ENCODE measurements around the gene SMC4.
A peak's percentile ranks its signal among the peaks of the same experiment; 100 is the strongest.

SMC4 gene

DNA sequence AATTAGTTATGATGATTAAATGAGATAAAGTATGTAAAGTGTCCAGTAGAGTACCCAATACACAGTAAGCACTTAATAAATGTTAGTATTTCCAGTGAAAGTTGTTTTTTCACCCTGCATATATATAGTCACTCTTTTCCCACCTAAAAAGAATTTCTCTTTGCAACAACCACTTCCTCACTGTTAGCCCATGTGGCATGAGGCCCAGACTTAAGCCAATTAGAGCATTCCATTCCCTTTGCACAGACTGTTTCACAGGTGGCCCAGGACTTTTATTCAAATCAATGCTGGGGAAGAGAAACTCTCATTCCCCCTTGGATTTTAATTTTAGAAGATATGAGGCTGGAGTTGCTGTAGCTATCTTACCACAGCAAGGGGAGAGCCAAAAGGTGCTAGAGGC, 4.2 kb upstream of the SMC4 start:
- no peak for DNase-seq

DNA sequence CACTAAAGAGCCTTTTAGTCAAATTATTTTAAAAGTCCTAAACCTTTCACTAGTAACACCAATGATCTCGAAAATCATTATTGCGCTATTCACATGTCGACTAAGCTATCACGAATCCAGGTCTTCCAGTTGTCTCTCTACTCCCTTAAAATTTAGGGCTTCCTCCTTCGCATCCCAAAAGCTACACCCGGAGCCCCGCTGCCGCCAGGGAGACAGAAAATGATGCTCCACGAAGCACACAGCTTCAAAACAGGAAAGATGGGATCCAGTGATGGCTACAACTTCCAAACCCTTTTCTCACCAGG, 678 bp upstream of the SMC4 start:
- DNase-seq, result no peak

DNA sequence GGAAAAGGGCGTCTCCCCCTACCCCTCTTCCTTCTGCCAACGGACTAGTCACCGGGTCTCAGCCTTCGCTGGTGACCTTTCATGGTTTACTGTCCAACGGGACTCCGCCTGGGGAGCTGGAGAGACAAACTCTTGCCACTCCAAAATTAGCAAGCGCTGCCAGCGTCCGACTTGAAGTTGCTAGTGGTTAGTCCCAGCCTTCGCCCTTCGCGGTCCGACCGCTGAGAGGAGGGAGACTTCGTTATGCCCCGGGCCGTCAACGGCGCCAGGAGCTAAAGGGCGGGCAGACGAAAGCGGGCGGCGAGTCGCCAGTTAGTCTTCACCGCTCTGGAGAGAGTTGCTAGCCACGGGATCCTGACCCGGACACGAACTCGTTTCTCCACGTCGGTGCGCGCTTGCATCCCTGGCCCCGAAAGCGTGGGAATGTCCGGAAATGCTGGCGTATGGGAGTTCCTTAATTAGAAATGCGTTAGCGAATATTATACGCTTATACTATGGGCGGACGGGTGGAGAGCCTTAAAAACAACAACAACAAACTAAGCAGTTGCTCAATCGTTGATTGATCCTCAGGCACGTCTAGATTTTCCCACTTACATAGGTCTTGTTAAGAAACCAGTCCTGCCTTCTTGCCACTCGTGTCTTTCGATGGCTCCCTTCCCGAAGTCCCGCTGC, 716 bp downstream of the SMC4 start:
- DNase-seq, result peak; percentile 36

DNA sequence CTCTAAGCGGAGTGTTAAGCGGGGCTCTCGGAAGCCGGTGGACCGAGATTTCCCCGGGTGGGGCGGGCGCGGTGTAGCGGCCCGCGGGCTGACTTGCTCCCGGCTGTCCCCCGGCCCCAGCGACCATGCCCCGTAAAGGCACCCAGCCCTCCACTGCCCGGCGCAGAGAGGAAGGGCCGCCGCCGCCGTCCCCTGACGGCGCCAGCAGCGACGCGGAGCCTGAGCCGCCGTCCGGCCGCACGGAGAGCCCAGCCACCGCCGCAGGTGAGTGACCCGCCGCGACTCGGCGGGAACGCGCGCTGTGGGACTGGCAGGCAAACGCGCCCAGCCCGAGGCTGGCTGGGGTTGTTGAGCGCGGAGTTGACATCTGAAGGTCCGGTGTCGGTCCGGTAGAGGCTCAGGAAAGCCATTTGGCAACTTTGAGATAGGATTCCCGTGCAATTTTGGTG, 1.3 kb downstream of the SMC4 start:
- peak; percentile 21 for DNase-seq

DNA sequence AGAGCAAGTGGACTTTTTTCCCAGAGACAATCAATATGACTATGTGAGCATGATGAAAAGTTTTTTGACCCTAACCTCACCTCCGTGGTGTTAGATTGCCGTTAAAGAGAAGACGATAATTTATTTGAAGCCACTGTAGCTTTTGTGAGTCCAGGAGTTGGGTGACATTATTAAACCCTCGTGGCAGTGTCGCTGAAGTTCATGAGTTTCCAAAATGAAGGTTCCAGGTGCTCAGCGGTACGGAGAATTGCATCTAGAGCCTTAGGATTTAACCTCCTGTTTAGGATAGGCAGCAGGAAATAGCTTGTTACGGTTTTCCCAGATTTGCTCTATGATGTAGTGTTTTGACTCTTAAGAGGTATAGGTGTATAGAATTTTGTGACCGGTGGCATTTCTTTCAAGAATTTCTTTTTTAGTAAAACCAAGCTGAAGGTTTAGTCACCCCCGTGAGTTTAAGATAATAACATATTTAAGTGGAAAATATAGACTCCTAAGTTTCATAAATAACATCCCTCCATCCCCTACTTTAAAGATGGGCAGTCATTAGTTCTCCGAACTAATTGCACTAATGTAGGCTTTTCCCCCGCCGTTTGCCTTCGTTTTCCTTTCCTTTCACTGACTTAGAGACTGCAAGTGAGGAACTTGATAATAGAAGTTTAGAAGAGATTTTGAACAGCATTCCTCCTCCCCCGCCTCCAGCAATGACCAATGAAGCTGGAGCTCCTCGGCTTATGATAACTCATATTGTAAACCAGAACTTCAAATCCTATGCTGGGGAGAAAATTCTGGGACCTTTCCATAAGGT, 2.0 kb downstream of the SMC4 start:
- peak; percentile 9 for DNase-seq

DNA sequence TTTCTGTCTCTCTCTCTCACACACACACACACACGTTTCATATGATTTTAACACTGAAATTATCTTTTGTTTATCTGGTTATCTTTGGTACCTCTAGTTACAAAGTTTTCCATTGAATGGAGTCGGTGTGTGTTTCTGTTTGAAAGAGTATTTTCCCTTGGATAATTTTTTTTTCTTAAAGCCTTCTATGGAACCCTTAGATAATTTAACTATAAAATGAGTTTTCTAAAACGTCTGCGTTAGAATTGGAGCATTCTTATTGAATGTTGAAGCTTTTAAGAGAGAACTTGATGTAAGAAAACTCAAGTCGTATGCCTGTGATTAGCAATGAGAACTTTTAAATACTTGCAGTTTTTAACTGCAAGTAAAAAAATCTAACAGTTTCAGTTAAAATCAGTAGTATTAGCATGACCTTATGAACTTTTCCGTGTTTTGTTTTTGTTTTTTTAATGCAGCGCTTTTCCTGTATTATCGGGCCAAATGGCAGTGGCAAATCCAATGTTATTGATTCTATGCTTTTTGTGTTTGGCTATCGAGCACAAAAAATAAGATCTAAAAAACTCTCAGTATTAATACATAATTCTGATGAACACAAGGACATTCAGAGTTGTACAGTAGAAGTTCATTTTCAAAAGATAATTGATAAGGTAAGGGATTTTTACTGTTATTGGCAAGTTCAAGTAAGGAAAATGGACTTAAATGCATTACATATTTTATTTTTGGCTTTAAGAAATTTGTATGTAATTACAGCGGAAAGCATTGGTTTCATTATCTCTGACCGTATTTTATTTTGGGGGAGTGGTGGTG, 3.0 kb downstream of the SMC4 start:
- DNase-seq, result no peak

DNA sequence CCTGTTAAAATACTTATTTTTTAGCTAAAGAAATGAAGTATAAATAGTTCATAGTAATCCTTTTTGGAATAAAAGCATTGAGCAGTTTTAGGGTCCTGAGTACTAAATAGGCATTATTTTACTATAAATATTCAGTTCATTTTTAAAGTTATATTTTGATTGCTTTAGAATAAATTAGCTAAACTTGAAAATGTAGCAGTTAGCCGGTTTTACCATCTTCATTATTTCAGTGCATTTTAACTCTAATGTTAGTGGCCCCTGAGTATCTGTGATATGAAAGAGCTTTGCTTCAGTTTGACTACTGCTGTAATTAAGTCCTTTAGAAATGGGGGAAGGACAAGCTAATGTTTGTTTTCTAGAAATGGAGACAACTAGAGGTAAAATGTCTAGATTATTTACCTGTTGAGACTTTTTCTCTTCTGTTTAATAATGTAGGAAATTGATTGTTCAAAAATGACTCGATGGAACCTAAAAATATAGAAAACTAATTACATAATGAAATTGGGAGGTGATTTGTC, 3.6 kb downstream of the SMC4 start:
- no peak for DNase-seq

DNA sequence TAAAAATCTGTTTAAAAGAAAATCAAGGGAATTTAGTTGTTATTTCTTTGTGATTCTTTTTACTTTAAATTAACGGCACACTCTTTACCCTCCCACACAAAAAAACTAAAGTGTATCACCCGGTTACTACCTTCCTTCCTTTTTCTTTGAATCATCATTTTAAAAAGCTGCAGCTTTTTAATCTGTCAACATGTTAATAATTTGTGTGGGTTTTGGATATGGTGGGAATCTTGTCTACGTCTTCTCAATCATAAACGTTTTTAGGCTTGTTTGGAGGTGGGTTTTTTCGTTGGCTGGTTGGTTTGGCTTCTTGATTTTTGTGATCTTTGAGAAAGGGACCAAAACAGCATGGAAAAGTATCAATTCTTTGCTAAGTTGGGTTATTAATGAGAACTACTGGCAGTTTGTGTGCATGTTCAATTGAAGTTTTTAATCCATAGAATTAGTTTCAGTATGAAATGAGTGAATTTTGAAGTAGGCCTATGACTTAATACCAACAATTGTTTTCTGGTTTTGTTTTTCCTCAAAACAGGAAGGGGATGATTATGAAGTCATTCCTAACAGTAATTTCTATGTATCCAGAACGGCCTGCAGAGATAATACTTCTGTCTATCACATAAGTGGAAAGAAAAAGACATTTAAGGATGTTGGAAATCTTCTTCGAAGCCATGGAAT, 4.5 kb downstream of the SMC4 start:
- no peak for DNase-seq

DNA sequence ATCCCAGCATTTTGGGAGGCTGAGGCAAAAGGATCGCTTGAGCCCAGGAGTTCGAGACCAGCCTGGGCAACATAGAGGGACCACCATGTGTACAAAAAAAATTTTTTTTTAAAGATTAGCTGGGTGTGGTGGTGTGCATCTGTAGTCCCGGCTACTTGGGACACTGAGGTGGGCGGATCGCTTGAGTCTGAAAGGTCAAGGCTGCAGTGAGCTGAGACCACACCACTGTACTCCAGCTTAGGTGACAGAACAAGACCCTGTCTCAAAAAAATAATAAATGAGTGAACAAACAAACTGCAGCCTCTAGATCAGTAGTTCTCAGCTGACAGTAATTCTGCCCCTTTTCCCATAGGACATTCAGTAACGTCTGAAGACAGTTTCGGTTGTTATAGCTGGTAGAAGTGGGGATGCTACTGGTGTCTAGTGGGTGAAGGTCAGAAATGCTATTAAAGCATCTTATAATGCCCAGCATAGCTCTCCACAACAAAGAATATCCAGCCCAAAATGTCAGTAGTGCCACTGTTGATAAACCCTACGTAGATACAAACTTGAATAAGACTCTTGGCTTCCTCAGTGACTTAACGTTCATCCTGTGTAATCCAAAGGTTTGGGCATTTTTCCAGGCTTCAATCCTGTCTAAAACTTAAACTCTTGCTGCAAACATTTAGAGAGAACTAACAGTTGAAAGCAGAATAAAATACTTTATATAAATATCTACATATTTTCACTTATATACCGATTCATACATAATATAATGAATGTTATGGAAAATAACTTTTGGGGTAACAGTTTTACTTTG, 10.6 kb downstream of the SMC4 start:
- DNase-seq, result no peak

DNA sequence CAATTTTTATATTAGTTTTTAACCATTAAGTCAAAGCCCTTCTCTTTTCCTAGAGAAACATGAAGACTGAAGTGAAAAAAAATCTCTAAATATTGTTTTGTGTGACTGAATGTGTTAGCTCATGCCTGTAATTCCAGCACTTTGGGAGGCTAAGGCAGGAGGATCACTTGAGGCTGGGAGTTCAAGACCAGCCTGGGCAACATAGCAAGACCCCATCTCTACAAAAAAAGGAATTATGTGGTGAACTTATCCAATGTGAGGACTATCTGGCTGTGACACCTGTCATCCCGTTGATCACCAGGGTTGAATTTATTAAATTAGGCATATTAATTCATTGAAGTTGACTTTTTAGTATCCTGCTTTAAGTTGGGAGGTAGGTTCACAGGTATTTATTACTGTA, 13.0 kb downstream of the SMC4 start:
- no peak for DNase-seq

DNA sequence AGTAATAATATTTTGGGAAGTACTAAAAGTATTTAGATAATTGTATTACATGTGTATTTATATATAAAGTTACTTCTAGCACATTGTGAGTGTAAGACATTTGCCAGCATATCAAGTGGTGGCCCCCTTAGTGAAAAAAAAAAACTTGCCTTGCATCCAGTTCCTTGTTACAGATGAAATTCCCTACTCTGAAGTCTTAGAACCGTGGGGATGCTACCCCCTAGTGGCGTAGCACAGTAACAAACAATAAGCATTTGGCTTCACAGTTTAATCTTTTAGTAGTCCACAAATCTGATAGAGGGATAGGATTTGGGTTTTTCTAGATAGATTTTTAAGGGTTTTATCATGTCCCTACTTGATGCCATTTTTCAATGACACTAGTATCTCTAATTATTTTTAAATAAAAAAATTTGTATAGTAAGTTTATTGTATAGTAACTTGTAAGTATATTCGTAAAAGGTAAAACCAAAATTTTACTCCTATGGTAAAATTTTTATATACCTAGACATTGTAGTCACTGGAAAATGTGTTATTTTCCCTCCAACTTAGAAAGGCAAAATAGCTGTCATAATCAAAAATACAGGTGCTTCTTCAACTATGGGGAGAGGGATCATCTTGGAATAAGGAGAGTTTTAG, 14.3 kb downstream of the SMC4 start:
- peak; percentile 78 for DNase-seq

DNA sequence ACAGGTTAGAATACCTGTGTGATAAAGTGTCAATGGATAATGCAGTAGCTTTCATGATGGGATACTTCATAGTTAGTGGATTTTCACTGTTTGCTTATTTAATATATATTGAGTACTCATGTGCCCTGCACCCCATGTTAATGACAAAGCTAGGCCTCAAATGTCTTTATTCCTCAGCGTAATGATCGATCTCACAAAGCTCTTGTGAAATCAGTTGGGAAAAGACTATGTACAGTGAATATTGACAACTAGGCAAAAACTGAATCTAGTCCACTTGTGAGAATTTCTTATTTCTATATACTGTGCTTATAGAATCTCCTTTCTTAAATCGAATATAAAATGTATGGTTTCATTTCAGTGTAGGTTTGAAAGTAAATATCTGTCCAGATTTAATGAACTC, 17.9 kb downstream of the SMC4 start:
- DNase-seq, result no peak

DNA sequence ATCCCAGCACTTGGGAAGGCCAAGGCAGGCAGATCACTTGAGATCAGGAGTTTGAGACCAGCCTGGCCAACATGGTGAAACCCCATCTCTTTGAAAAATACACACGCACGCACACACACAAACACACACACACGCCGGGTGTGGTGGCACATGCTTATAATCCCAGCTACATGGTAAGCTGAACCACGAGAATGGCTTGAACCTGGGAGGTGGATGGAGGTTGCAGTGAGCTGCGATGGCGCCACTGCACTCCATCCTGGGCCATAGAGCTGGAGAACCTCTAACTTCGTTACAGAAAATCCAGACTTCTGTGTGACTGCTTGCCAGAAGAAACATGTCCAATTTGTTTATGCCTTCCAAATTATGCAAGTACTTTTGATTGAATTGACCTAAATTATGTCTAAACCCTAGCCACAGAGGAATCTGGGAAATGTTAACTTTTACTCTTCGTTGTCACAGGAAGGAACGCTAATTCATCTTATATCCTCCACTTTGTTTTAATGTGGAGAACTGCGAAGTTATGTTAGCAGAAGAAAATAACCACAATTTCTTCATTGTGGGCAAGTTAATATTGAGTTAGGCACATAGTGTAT, 28.5 kb downstream of the SMC4 start:
- DNase-seq, result no peak

DNA sequence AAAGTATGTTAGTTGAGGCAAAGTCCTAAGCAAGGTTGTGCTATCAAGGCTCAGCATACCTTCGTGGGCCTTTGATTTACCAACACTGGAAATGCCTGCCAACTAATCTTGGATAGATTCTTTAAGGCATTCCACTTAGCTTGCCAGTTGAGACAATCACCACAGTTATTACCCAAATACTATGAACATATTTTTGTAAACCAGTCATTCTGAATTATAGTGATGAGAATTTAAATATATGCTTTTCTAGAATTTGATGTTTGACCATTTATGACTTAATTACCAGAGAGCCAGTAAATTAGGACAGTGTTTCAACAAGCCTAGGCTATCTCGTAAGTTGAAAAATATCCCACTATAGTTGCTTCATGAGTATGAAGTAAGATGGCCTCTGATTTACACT, 34.6 kb downstream of the SMC4 start:
- DNase-seq, result no peak

DNA sequence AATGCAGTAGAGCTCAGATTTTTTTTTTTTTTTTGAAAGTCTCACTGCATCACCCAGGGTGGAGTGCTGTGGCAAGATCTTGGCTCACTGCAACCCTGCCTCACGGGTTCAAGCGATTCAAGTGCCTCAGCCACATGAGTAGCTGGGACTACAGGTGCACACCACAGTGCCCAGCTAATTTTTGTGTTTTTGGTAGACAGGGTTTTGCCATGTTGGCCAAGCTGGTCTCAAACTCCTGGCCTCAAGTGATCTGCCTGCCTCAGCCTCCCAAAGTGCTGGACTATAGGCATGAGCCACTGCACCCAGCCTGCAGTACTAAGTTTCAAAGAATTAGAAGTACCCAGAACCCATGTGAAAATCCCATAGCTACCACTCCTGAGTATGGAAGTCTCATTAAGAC, 35.6 kb downstream of the SMC4 start:
- DNase-seq, result no peak

DNA sequence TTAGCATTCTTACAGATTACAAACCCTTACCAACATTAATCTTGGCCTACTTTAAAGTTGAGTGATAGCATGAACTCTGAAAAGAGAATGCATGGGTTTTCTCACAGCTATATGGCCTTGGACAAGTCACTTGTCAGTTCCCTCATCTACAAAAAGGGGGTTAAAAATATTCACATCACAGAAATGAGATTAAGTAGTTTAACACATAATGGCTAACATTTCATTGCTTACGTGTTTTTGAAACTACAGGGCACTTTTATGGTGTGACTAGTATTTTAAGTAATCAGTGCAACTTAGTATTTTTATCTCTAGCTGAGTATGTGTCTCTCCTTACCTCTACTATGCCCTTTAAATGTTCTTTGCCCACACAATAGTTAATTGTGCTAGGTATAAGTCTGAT, 36.3 kb downstream of the SMC4 start:
- no peak for DNase-seq

DNA sequence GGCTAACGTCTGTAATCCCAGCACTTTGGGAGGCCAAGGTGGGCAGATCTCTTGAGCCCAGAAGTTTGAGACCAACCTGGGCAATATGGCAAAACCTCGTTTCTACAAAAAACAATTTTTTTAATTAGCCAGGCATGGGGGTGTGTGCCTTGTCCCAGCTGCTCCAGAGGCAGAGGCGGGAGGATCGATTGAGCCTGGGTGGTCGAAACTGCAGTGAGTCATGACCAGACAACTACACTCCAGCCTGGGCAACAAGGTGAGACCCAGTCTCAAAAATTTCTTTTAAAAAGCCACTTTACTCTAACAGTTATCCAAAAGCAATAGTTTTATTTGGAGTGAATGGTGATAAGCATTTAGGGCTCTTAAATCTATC, 37.6 kb downstream of the SMC4 start:
- DNase-seq, result no peak

DNA sequence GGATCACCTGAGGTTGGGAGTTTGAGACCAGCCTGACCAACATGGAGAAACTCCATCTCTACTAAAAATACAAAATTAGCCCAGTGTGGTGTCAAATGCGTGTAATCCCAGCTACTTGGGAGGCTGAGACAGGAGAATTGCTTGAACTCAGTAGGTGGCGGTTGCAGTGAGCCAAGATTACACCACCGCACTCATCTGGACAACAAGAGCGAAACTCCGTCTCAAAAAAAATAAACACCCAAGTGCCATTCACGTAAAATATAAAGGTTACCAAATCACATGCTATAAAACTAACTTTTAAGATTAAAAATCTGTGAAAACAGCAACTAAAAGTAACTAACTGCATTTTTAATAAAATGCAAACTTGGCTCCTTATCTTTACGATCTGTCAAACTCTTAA, 41.2 kb downstream of the SMC4 start:
- DNase-seq, result no peak

DNA sequence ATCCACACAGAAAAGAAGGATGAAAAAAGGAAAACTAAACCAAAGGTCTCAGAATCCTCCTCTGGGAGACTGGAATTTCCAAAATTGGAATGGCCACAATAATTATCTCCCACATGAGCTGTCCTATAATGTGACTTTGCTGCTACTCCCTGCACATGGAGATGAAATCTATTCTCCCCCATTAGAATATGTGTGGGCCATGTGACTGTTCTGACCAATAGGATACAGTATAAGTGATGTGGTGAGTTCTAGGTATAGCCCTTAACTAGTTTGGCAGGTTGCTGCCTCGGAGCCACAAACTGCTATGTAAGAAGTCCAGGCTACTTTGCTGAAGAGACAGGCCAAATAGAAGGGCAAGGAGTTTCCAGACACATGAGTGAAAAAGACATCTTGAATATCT, 45.0 kb downstream of the SMC4 start:
- no peak for DNase-seq

DNA sequence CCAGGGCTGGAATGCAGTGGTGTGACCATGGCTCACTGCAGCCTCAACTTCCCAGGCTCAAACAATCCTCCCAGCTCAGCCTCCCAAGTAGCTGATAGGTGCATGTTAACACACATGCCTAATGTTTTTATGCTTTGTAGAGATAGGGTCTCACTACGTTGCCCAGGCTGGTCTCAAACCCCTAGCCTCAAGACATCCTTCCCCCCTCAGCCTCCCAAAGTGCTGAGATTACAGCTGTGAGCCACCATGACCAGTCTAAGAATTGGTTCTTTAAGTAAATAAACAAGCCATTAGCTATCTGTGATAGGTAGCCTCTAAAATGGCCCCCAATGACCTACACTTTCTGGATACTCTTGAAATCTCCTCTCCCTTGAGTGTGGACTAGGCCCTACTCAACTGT, 46.4 kb downstream of the SMC4 start:
- no peak for DNase-seq

DNA sequence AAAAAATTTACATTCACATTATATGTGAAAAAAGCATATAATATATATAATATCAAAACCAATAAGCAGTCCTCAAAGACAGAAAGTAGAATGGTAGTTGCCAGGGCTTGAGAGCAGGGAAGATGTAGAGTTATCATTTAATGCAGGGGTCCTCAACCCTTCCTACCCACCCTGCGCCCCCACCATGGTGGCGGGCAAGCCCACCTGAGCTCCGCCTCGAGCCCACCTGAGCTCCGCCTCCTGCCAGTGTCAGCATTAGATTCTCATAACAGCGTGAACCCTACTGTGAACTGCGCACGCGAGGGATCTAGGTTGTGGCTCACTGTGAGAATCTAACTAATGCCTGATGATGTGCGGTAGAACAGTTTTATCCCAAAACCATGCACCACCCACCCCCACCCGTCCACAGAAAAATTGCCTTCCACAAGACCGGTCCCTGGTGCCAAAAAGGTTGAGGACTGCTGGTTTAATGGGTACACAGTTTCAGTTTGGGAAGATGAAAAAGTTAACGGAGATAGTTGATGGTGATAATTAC, 47.1 kb downstream of the SMC4 start:
- no peak for DNase-seq

Data from CD4-positive, alpha-beta T cell treated with Interleukin-17A for 4 hours (primary cell).